Heart left ventricle (tissue), 16 donors: Measurements from ENCODE around the gene ZNF724. TPM values are rescaled to one million over a fixed set of nuclear protein-coding genes. Genes with fewer than 3 reads are reported as not detected.
A peak's percentile ranks its signal among the peaks of the same experiment; 100 is the strongest.
"Not testable (repeated sequence)": the region's sequence is repeated elsewhere in the genome, so short reads cannot be mapped to it uniquely, and the experiment has no call there.

Source experiments
- ATAC-seq, 4 donors: fragments of 200-7000 bp; cut with Tn5 transposase; one replicate each; pipeline ENCODE4 v1.9.1; 2020 to 2022; ENCODE audit warnings: moderate library complexity in 4 of 4, mild to moderate bottlenecking in 3 of 4, moderate number of reproducible peaks in 1 of 4
- DNase-seq, 5 donors: peaks; one replicate each; pipeline ENCODE4 v3.0.0-alpha.2; 2020
- H3K27ac ChIP-seq, 12 donors: fragments of 200-600 bp; sonication (generic) in 4 of 12; one replicate each; pipeline versions ENCODE4 v1.5.0 to v1.8.0; 2016 to 2022; ENCODE audit warnings: mild to moderate bottlenecking in 2 of 12
- H3K27me3 ChIP-seq, 9 donors: fragments of 200-600 bp; sonication (generic) in 2 of 9; one replicate each; pipeline versions ENCODE4 v1.5.1 to v1.8.0; 2016 to 2022; ENCODE audit warnings: mild to moderate bottlenecking in 3 of 9
- H3K36me3 ChIP-seq, 9 donors: fragments of 200-600 bp; sonication (generic) in 2 of 9; one replicate each; pipeline versions ENCODE4 v1.5.0 to v1.8.0; 2018 to 2022; ENCODE audit warnings: mild to moderate bottlenecking in 2 of 9
- H3K4me1 ChIP-seq, 12 donors: fragments of 200-600 bp; sonication (generic) in 4 of 12; one replicate each; pipeline versions ENCODE4 v1.5.0 to v1.8.0; 2016 to 2022; ENCODE audit warnings: mild to moderate bottlenecking in 3 of 12
- H3K4me3 ChIP-seq, 12 donors: fragments of 200-600 bp; sonication (generic) in 4 of 12; one replicate each; pipeline versions ENCODE4 v1.5.0 to v1.8.0; 2017 to 2022; ENCODE audit warnings: mild to moderate bottlenecking in 9 of 12, moderate library complexity in 4 of 12
- H3K9me3 ChIP-seq, 12 donors: fragments of 200-600 bp; sonication (generic) in 4 of 12; one replicate each; pipeline versions ENCODE4 v1.5.0 to v1.8.0; 2016 to 2022; ENCODE audit warnings: mild to moderate bottlenecking in 1 of 12
- POLR2A ChIP-seq, 2 donors: fragments of 450-650 bp; IDR thresholded peaks; one replicate each; pipeline ENCODE4 v1.6.1; 2017; ENCODE audit warnings: antibody characterized with exemption in 2 of 2, mild to moderate bottlenecking in 2 of 2, moderate library complexity in 2 of 2
- WGBS, 4 donors: extraction: QIAGEN DNeasy Blood & Tissue Kit in 2 of 4; methylation state at CpG; one replicate each; pipeline versions ENCODE4 v1.1.5 to v1.1.7; 2013 to 2018; 5-methylcytosine and 5-hydroxymethylcytosine counted together
- intact Hi-C, 10 donors: fragments of 100-400 bp; cut with DNase I; formaldehyde crosslinking; loops; one replicate each; pipeline versions ENCODE4 v1.11.1 to v1.14.2; 2022
- long read RNA-seq, 3 donors: library from polyadenylated mRNA; unstranded; transcript quantifications; one replicate each; pipeline ENCODE4 v2.0.0, GENCODE V29; 2020 to 2021
- polyA plus RNA-seq, 2 donors: library from polyadenylated mRNA; stranded (reverse); fragments of 200-250 nt; gene quantifications; one replicate each; pipeline ENCODE4 v1.2.3, GENCODE V29; 2013
- total RNA-seq, 9 donors: library from RNA; depleted of rRNA in 2 of 9; stranded (reverse); fragments of >200 nt in 2 of 9; fragmentation: NEBNext Ultra II Directional in 3 of 9; extraction: Animal tissue kit (Norgen Biotek cat#: 25700) in 3 of 9; gene quantifications; one replicate each; pipeline versions ENCODE4 v1.1.0 to v1.2.4, GENCODE V29; 2016 to 2023
- TF ChIP-seq, protein P1 (sequence below), 12 donors: fragments of 200-600 bp; sonication (generic) in 4 of 12; IDR thresholded peaks; one replicate each; pipeline versions ENCODE4 v1.5.0 to v1.8.0; 2018 to 2022; ENCODE audit warnings: antibody characterized with exemption in 12 of 12, mild to moderate bottlenecking in 5 of 12
- donor health status: ischemic (EF 13 %, LVEDD 7.1; RV severe dilation, severe dysfunction).
- donor health status: healthy with polysubstance abuse.
- donor health status: DM: no; HTN: yes; CAD: no.
- donor health status: DM: no; HTN: no; CAD: no.
- donor health status: ischemic (EF 25% LVEDD 6.9; RV normal size, moderate dysfunction).
- donor health status: ischemic (EF 25% LVEDD 5.7; RV mildly dilated, moderate dysfunction).
- donor health status: healthy.
- donor health status: DM: yes; HTN: yes; CAD: no.
- donor health status: ischemic (EF 35%, LVEDD 5.7; RV mildly dilated, moderate dysfunction).
- donor health status: nonischemic (EF 11% LVEDD 7.7; RV severe dilation, severe dysfunction).
- donor health status: DM: yes; HTN: yes; CAD: no.
- donor health status: PGD.
- donor health status: ischemic (EF 29% LVEDD 5.4; RV normal size, mild dysfunction).
- donor health status: nonischemic (EF 23%, LVEDD 6.1; RV moderate dilation, normal function).

The ZNF724 gene
- 1 to 10 TPM in 8 of 9 donors, under 1 TPM in 1; 0.75 to 2.9 (median 1.5) TPM for total RNA-seq
- polyA plus RNA-seq, result under 1 TPM; 0.34 to 0.35 TPM
- long read RNA-seq, donor 1, result 0 reads
- long read RNA-seq, donor 2, partial matches to known transcripts, result 0 of 3 reads
- long read RNA-seq, donor 2, other reads (novel, unspliced or antisense), result 0 of 3 reads
- long read RNA-seq, donor 3, partial matches to known transcripts, result 0 of 1 reads
- long read RNA-seq, donor 3, other reads (novel, unspliced or antisense), result 0 of 1 reads

- ATAC-seq (peak; percentile 100), DNase-seq (peak; percentile 94 to 95 (median 94))
- Histone ChIP-seq H3K4me3 (peak within 1 kb of the TSS; percentile 57 to 80 (median 69)), H3K27me3 (no peaks in the 10 kb centered on the region), H3K4me1 (peaks cover 0 to 11% (median 6%) of the 10 kb centered on the region in 12 donors), H3K27ac (peak within 1 kb of the TSS in 10 of 12 donors; percentile 35 to 78 (median 56)), H3K36me3 (no peaks in the 10 kb centered on the region), H3K9me3 (no peaks in the 10 kb centered on the region)
- 0% methylated on average over 15 to 32 of the region's 32 CpGs for WGBS, 4 donors
- intact Hi-C loops, result no loop called here
- peak in 1 of 2 donors; percentile 23 for TF ChIP-seq POLR2A (IDR thresholded peaks at IDR 0.05)
- TF ChIP-seq, protein P1, sequence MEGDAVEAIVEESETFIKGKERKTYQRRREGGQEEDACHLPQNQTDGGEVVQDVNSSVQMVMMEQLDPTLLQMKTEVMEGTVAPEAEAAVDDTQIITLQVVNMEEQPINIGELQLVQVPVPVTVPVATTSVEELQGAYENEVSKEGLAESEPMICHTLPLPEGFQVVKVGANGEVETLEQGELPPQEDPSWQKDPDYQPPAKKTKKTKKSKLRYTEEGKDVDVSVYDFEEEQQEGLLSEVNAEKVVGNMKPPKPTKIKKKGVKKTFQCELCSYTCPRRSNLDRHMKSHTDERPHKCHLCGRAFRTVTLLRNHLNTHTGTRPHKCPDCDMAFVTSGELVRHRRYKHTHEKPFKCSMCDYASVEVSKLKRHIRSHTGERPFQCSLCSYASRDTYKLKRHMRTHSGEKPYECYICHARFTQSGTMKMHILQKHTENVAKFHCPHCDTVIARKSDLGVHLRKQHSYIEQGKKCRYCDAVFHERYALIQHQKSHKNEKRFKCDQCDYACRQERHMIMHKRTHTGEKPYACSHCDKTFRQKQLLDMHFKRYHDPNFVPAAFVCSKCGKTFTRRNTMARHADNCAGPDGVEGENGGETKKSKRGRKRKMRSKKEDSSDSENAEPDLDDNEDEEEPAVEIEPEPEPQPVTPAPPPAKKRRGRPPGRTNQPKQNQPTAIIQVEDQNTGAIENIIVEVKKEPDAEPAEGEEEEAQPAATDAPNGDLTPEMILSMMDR (IDR thresholded peaks at IDR 0.05), result no peak
These were observed at the start of gene ZNF724 for GRCh38 chr19:23249911-23250649. TSS of gene ZNF724 (minus strand) at chr19:23250394. CDS start at chr19:23250242, 152 bp downstream.

DNA sequence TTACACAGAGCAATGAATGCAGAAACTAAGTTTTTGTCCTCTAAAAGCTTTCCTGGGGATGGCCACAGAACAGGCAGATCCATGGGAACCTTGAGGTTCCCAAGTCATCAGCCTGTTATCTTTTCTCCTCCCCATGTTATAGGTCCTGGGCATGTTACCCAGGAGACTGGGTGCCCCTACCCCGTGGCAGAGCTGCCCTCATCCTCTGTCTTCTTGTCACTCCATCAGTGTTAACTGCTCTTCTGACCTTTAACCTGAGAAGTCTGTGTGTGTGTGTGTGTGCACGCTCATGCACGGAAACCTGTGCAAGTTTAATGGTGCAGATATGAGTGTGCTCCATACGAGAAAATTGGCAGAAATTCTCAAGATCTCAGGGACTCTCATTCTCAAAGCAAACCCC is 43.9 kb upstream of the ZNF724 start:
- H3K36me3 ChIP-seq, result no peaks in the 10 kb centered on the region
- H3K27ac ChIP-seq, result no peak overlapping the region
- intact Hi-C loops, result no loop called here
- no peak overlapping the region for H3K4me3 ChIP-seq
- TF ChIP-seq, protein P1 (IDR thresholded peaks at IDR 0.05), result no peak
- no peak for TF ChIP-seq POLR2A (IDR thresholded peaks at IDR 0.05)
- DNase-seq, result no peak
- no peaks in the 10 kb centered on the region for H3K9me3 ChIP-seq
- no peaks in the 10 kb centered on the region for H3K4me1 ChIP-seq
- WGBS, 4 donors, result 73 to 78% (median 75%) methylated on average over 4 of the region's 4 CpGs
- no peaks in the 10 kb centered on the region for H3K27me3 ChIP-seq
- no peak for ATAC-seq

DNA sequence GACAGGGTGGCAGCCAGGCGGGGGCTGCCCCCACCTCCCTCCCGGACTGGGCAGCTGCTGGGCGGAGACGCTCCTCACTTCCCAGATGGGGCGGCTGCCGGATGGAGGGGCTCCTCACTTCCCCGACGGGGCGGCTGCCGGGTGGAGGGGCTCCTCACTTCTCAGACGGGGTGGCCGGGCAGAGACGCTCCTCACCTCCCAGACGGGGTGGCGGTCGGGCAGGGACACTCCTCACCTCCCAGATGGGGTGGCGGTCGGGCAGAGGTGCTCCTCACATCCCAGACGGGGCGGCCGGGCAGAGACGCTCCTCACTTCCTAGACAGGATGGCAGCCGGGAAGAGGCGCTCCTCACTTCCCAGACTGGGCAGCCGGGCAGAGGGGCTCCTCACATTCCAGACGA is 39.8 kb upstream of the ZNF724 start:
- H3K27me3 ChIP-seq, H3K4me1 ChIP-seq, H3K9me3 ChIP-seq, ATAC-seq, DNase-seq, intact Hi-C loops, H3K4me3 ChIP-seq, H3K36me3 ChIP-seq, H3K27ac ChIP-seq: not testable (repeated sequence)
- WGBS, 4 donors, result 95 to 97% (median 96%) methylated on average over 7 to 26 of the region's 26 CpGs

GRCh38 chr19:23287620-23288019 is 37.4 kb upstream of the ZNF724 start:
- Histone ChIP-seq H3K4me1 (no peaks in the 10 kb centered on the region), H3K4me3 (no peak overlapping the region), H3K36me3 (no peaks in the 10 kb centered on the region), H3K9me3 (no peaks in the 10 kb centered on the region), H3K27ac (no peak overlapping the region), H3K27me3 (no peaks in the 10 kb centered on the region)
- WGBS, 4 donors, result 84 to 91% (median 87%) methylated on average over 3 of the region's 3 CpGs
- DNase-seq (no peak), ATAC-seq (no peak)
- TF ChIP-seq, protein P1 (IDR thresholded peaks at IDR 0.05), result no peak
- TF ChIP-seq POLR2A (IDR thresholded peaks at IDR 0.05), result no peak
- intact Hi-C loops, result no loop called here
